Measurements from ENCODE around the gene CCNF.

The CCNF gene

DNA sequence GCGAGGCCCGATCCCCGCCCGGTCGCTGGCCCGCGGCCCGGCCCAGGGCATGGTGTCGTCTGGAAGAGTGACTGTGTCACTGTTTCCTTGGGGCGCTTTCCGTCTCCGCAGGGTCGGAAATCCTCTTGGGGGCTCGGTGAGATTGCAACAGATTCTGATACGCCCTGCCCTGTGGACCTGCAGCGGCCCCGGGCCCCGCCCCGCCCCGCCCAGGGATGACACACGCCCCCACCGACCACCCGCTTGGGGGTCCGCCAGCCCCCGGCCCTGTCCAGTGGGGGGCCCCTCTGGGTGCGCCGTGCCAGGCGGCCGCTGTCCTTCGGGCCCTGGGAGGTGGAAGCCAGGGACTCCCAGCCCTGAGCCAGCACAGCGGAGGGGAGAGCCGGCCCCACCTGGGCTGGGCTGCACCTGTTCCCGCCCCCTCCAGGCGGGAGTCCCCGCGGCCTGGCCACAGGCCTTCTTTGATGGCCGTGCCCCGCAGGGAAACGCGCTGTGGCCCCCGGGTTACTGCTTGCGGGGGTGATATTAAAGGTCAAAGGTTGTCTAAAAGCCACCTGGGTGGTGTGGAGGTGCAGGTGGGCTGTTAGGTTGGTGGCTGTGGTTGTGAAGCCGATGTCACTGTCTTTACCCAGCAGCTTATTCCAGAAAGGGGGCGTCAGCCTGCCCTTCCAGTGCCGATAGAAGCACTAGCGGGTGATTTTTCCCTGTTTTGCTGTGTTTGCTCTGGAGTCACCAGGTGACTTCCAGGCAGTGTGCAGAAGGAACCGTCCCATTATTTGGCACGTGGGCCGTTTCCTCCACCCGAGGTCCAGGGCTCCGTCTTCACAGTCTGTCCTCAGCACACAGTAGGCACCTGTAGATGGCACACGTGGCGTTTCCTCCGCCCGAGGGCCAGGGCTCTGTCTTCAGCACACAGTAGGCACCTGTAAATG is 46.4 kb downstream of the CCNF start (continued):
- TF ChIP-seq, protein P1, sequence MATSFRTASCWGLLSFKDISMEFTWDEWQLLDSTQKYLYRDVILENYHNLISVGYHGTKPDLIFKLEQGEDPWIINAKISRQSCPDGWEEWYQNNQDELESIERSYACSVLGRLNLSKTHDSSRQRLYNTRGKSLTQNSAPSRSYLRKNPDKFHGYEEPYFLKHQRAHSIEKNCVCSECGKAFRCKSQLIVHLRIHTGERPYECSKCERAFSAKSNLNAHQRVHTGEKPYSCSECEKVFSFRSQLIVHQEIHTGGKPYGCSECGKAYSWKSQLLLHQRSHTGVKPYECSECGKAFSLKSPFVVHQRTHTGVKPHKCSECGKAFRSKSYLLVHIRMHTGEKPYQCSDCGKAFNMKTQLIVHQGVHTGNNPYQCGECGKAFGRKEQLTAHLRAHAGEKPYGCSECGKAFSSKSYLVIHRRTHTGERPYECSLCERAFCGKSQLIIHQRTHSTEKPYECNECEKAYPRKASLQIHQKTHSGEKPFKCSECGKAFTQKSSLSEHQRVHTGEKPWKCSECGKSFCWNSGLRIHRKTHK (tag by site-specific recombination; IDR thresholded peaks at IDR 0.05): no peak
- TF ChIP-seq HOXC10 (CRISPR knock-in tag; IDR thresholded peaks at IDR 0.05) (no peak), ZNF391 (tag by site-specific recombination; IDR thresholded peaks at IDR 0.05; ENCODE audit: borderline replicate concordance, low read depth) (no peak), ZNF776 (tag by site-specific recombination; IDR thresholded peaks at IDR 0.05; ENCODE audit: borderline replicate concordance) (no peak), ZNF48 (tag by site-specific recombination; IDR thresholded peaks at IDR 0.05) (no peak), ZFP3 (tag by site-specific recombination; IDR thresholded peaks at IDR 0.05; ENCODE audit: low read depth) (no peak), ZNF121 (tag by site-specific recombination; IDR thresholded peaks at IDR 0.05) (no peak), ZNF654 (tag by site-specific recombination; IDR thresholded peaks at IDR 0.05; ENCODE audit: low read depth) (no peak), ZNF549 (tag by site-specific recombination; IDR thresholded peaks at IDR 0.05) (no peak), ZBTB48 (tag by site-specific recombination; IDR thresholded peaks at IDR 0.05) (no peak), EGR2 (tag by site-specific recombination; IDR thresholded peaks at IDR 0.05; ENCODE audit: low read depth) (peak; percentile 86), ZNF138 (tag by site-specific recombination; IDR thresholded peaks at IDR 0.05; ENCODE audit: borderline replicate concordance) (no peak), ZIC2 (tag by site-specific recombination; IDR thresholded peaks at IDR 0.05) (peak; percentile 96), ZSCAN23 (tag by site-specific recombination; IDR thresholded peaks at IDR 0.05) (no peak), ZNF175 (tag by site-specific recombination; IDR thresholded peaks at IDR 0.05) (no peak), ZNF791 (tag by site-specific recombination; IDR thresholded peaks at IDR 0.05) (no peak), ZNF830 (tag by site-specific recombination; IDR thresholded peaks at IDR 0.05; ENCODE audit: low read depth) (no peak), ZNF529 (tag by site-specific recombination; IDR thresholded peaks at IDR 0.05; ENCODE audit: insufficient replicate concordance) (no peak), ZNF514 (tag by site-specific recombination; IDR thresholded peaks at IDR 0.05) (no peak), GLIS1 (tag by site-specific recombination; IDR thresholded peaks at IDR 0.05) (peak; percentile 99), SCRT1 (tag by site-specific recombination; IDR thresholded peaks at IDR 0.05; ENCODE audit: borderline replicate concordance) (no peak)
- TF ChIP-seq, protein P2, sequence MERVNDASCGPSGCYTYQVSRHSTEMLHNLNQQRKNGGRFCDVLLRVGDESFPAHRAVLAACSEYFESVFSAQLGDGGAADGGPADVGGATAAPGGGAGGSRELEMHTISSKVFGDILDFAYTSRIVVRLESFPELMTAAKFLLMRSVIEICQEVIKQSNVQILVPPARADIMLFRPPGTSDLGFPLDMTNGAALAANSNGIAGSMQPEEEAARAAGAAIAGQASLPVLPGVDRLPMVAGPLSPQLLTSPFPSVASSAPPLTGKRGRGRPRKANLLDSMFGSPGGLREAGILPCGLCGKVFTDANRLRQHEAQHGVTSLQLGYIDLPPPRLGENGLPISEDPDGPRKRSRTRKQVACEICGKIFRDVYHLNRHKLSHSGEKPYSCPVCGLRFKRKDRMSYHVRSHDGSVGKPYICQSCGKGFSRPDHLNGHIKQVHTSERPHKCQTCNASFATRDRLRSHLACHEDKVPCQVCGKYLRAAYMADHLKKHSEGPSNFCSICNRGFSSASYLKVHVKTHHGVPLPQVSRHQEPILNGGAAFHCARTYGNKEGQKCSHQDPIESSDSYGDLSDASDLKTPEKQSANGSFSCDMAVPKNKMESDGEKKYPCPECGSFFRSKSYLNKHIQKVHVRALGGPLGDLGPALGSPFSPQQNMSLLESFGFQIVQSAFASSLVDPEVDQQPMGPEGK (tag by site-specific recombination; IDR thresholded peaks at IDR 0.05): peak; percentile 77
- TF ChIP-seq, protein P3, sequence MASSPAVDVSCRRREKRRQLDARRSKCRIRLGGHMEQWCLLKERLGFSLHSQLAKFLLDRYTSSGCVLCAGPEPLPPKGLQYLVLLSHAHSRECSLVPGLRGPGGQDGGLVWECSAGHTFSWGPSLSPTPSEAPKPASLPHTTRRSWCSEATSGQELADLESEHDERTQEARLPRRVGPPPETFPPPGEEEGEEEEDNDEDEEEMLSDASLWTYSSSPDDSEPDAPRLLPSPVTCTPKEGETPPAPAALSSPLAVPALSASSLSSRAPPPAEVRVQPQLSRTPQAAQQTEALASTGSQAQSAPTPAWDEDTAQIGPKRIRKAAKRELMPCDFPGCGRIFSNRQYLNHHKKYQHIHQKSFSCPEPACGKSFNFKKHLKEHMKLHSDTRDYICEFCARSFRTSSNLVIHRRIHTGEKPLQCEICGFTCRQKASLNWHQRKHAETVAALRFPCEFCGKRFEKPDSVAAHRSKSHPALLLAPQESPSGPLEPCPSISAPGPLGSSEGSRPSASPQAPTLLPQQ (tag by site-specific recombination; IDR thresholded peaks at IDR 0.05): 0 out of 2 replicates have a peak, but pooled peaks have one; percentile 30
- TF ChIP-seq, protein P4, sequence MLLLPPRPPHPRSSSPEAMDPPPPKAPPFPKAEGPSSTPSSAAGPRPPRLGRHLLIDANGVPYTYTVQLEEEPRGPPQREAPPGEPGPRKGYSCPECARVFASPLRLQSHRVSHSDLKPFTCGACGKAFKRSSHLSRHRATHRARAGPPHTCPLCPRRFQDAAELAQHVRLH (tag by site-specific recombination; IDR thresholded peaks at IDR 0.05): no peak
- TF ChIP-seq, protein P5, sequence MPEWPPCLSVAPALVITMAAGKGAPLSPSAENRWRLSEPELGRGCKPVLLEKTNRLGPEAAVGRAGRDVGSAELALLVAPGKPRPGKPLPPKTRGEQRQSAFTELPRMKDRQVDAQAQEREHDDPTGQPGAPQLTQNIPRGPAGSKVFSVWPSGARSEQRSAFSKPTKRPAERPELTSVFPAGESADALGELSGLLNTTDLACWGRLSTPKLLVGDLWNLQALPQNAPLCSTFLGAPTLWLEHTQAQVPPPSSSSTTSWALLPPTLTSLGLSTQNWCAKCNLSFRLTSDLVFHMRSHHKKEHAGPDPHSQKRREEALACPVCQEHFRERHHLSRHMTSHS (tag by site-specific recombination; IDR thresholded peaks at IDR 0.05): no peak
- TF ChIP-seq, protein P6, sequence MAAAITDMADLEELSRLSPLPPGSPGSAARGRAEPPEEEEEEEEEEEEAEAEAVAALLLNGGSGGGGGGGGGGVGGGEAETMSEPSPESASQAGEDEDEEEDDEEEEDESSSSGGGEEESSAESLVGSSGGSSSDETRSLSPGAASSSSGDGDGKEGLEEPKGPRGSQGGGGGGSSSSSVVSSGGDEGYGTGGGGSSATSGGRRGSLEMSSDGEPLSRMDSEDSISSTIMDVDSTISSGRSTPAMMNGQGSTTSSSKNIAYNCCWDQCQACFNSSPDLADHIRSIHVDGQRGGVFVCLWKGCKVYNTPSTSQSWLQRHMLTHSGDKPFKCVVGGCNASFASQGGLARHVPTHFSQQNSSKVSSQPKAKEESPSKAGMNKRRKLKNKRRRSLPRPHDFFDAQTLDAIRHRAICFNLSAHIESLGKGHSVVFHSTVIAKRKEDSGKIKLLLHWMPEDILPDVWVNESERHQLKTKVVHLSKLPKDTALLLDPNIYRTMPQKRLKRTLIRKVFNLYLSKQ (tag by site-specific recombination; IDR thresholded peaks at IDR 0.05; ENCODE audit: borderline replicate concordance): no peak
- TF ChIP-seq, protein P7, sequence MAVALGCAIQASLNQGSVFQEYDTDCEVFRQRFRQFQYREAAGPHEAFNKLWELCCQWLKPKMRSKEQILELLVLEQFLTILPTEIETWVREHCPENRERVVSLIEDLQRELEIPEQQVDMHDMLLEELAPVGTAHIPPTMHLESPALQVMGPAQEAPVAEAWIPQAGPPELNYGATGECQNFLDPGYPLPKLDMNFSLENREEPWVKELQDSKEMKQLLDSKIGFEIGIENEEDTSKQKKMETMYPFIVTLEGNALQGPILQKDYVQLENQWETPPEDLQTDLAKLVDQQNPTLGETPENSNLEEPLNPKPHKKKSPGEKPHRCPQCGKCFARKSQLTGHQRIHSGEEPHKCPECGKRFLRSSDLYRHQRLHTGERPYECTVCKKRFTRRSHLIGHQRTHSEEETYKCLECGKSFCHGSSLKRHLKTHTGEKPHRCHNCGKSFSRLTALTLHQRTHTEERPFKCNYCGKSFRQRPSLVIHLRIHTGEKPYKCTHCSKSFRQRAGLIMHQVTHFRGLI (tag by site-specific recombination; IDR thresholded peaks at IDR 0.05): no peak
- TF ChIP-seq, protein P8, sequence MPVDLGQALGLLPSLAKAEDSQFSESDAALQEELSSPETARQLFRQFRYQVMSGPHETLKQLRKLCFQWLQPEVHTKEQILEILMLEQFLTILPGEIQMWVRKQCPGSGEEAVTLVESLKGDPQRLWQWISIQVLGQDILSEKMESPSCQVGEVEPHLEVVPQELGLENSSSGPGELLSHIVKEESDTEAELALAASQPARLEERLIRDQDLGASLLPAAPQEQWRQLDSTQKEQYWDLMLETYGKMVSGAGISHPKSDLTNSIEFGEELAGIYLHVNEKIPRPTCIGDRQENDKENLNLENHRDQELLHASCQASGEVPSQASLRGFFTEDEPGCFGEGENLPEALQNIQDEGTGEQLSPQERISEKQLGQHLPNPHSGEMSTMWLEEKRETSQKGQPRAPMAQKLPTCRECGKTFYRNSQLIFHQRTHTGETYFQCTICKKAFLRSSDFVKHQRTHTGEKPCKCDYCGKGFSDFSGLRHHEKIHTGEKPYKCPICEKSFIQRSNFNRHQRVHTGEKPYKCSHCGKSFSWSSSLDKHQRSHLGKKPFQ (tag by site-specific recombination; IDR thresholded peaks at IDR 0.05): no peak

Measured in HEK293 (cell line).